WTC11 (cell line): Measurements from ENCODE around the gene CALML3. TPM values are rescaled to one million over a fixed set of nuclear protein-coding genes. Genes with fewer than 3 reads are reported as not detected.

Source experiments
- ATAC-seq: fragments of 200-7000 bp; cut with Tn5 transposase; 2 replicates; pipeline ENCODE4 v1.10.0; 2021; ENCODE audit warnings: mild to moderate bottlenecking, moderate library complexity
- CTCF ChIA-PET: fragments of 300-600 bp; sonication (Branson Sonifier 250); formaldehyde crosslinking; loops from one replicate; lab custom pipeline; 2021; ENCODE audit warnings: antibody characterized with exemption; lab: Charles Lee
- POLR2A ChIA-PET: fragments of 350-600 bp; sonication (Branson Sonifier 250); formaldehyde crosslinking; loops from one replicate; lab custom pipeline; 2021; ENCODE audit warnings: antibody characterized with exemption; lab: Charles Lee
- DNase-seq: peaks from one replicate; pipeline ENCODE4 v3.0.0; 2021; ENCODE audit warnings: low spot score
- H3K27ac Mint-ChIP-seq: 2 replicates; pipeline ENCODE4 v1.8.0; 2021; ENCODE audit warnings: mixed read lengths
- H3K27me3 Mint-ChIP-seq: 2 replicates; pipeline ENCODE4 v1.8.0; 2021; ENCODE audit warnings: low read depth, mild to moderate bottlenecking, moderate library complexity, mixed read lengths
- H3K36me3 Mint-ChIP-seq: 2 replicates; pipeline ENCODE4 v1.8.0; 2021; ENCODE audit warnings: mixed read lengths
- H3K4me1 Mint-ChIP-seq: 2 replicates; pipeline ENCODE4 v1.8.0; 2022; ENCODE audit warnings: mixed read lengths
- H3K4me3 Mint-ChIP-seq: 2 replicates; pipeline ENCODE4 v1.8.0; 2021; ENCODE audit warnings: mild to moderate bottlenecking, moderate library complexity, mixed read lengths
- H3K9me3 Mint-ChIP-seq: 2 replicates; pipeline ENCODE4 v1.8.0; 2021; ENCODE audit warnings: mixed read lengths
- ATF1 ChIP-seq: sonication (generic); formaldehyde crosslinking; IDR thresholded peaks from 2 replicates; pipeline ENCODE4 v1.8.1; 2023; ENCODE audit warnings: mild to moderate bottlenecking, moderate library complexity, missing genetic modification reagents
- ATF2 ChIP-seq: sonication (generic); formaldehyde crosslinking; IDR thresholded peaks from 2 replicates; pipeline ENCODE4 v1.8.1; 2022; ENCODE audit warnings: low read depth, missing genetic modification reagents, borderline replicate concordance
- CDX4 ChIP-seq: fragments of 250-450 bp; sonication (Bioruptor Pico); IDR thresholded peaks from 2 replicates; pipeline ENCODE4 v1.9.0; 2021; ENCODE audit warnings: moderate library complexity, mild to moderate bottlenecking, inconsistent platforms, borderline replicate concordance
- CREB1 ChIP-seq: sonication (generic); formaldehyde crosslinking; IDR thresholded peaks from 2 replicates; pipeline ENCODE4 v1.8.0; 2023; ENCODE audit warnings: mild to moderate bottlenecking, missing genetic modification reagents
- E2F1 ChIP-seq: sonication (generic); formaldehyde crosslinking; IDR thresholded peaks from 2 replicates; pipeline ENCODE4 v1.8.0; 2022; ENCODE audit warnings: mild to moderate bottlenecking, missing genetic modification reagents
- ETV6 ChIP-seq: sonication (generic); formaldehyde crosslinking; IDR thresholded peaks from 2 replicates; pipeline ENCODE4 v1.8.1; 2022; ENCODE audit warnings: mild to moderate bottlenecking, missing genetic modification reagents
- FOXJ3 ChIP-seq: sonication (generic); formaldehyde crosslinking; IDR thresholded peaks from 2 replicates; pipeline ENCODE4 v1.9.0; 2021; ENCODE audit warnings: missing genetic modification reagents, mild to moderate bottlenecking, borderline replicate concordance
- FOXP1 ChIP-seq: sonication (generic); formaldehyde crosslinking; IDR thresholded peaks from 2 replicates; pipeline ENCODE4 v1.8.0; 2022; ENCODE audit warnings: missing genetic modification reagents, mild to moderate bottlenecking, moderate library complexity, borderline replicate concordance
- GRHL2 ChIP-seq: fragments of 250-450 bp; sonication (Bioruptor Pico); IDR thresholded peaks from 2 replicates; pipeline ENCODE4 v1.8.0; 2022; ENCODE audit warnings: mild to moderate bottlenecking, moderate library complexity; ENCODE audit not compliant: insufficient replicate concordance, severe bottlenecking
- HMGA2 ChIP-seq: fragments of 250-450 bp; sonication (Bioruptor Pico); IDR thresholded peaks from 2 replicates; pipeline ENCODE4 v1.4.0; 2021; ENCODE audit warnings: mild to moderate bottlenecking, moderate library complexity
- HMGXB4 ChIP-seq: sonication (generic); formaldehyde crosslinking; IDR thresholded peaks from 2 replicates; pipeline ENCODE4 v1.8.1; 2023; ENCODE audit warnings: mild to moderate bottlenecking, moderate library complexity, missing genetic modification reagents
- MXD4 ChIP-seq: fragments of 250-450 bp; sonication (Bioruptor Pico); IDR thresholded peaks from 2 replicates; pipeline ENCODE4 v1.8.0; 2021; ENCODE audit warnings: mild to moderate bottlenecking, moderate library complexity, borderline replicate concordance
- NR1H2 ChIP-seq: sonication (generic); formaldehyde crosslinking; IDR thresholded peaks from 2 replicates; pipeline ENCODE4 v1.9.0; 2021; ENCODE audit warnings: mild to moderate bottlenecking, moderate library complexity, missing genetic modification reagents
- NR3C1 ChIP-seq: sonication (generic); formaldehyde crosslinking; conservative IDR thresholded peaks from 2 replicates; pipeline ENCODE4 v1.8.1; 2023; ENCODE audit warnings: low read depth, mild to moderate bottlenecking, missing genetic modification reagents
- USF1 ChIP-seq: sonication (generic); formaldehyde crosslinking; IDR thresholded peaks from 2 replicates; pipeline ENCODE4 v1.8.0; 2022; ENCODE audit warnings: mild to moderate bottlenecking, missing genetic modification reagents
- ZMAT4 ChIP-seq: fragments of 250-450 bp; sonication (Bioruptor Pico); IDR thresholded peaks from 2 replicates; pipeline ENCODE4 v1.9.0; 2021; ENCODE audit warnings: mild to moderate bottlenecking
- ZNF219 ChIP-seq: sonication (generic); formaldehyde crosslinking; IDR thresholded peaks from 2 replicates; pipeline ENCODE4 v1.8.0; 2023; ENCODE audit warnings: missing genetic modification reagents, mild to moderate bottlenecking, borderline replicate concordance
- ZNF396 ChIP-seq: fragments of 250-450 bp; sonication (Bioruptor Pico); IDR thresholded peaks from 2 replicates; pipeline ENCODE4 v1.8.0; 2021; ENCODE audit warnings: mild to moderate bottlenecking, moderate library complexity, borderline replicate concordance
- total RNA-seq: library from RNA; stranded (reverse); gene quantifications from 3 replicates; pipeline ENCODE4 v1.2.3, GENCODE V29; 2021

Gene CALML3
- total RNA-seq, 1 experiment from 2014 or later = not detected

- POLR2A ChIA-PET = no interaction called here
- no peak overlapping the region for H3K4me3 Mint-ChIP-seq
- TF ChIP-seq CREB1 (CRISPR knock-in tag) = no peak
- TF ChIP-seq ATF1 (CRISPR knock-in tag) = no peak
- no peak for TF ChIP-seq USF1 (CRISPR knock-in tag)
- no peak for TF ChIP-seq NR3C1 (CRISPR knock-in tag)
- no peak for TF ChIP-seq GRHL2 (CRISPR knock-in tag)
- TF ChIP-seq ZNF219 (CRISPR knock-in tag) = no peak
- TF ChIP-seq E2F1 (CRISPR knock-in tag) = no peak
- TF ChIP-seq HMGA2 (CRISPR knock-in tag) = no peak
- TF ChIP-seq, all 79 proteins: peak for 0
- DNase-seq = no peak
- CTCF ChIA-PET = interaction anchor here (1.5 kb wide), 1 partner anchor 72 kb away, joined by 3 read pairs; no protein-coding TSS in a partner anchor
- peaks cover 21% of the 10 kb centered on the region for H3K36me3 Mint-ChIP-seq
- H3K27me3 Mint-ChIP-seq = peaks cover 9% of the 10 kb centered on the region
- ATAC-seq = no peak
- H3K9me3 Mint-ChIP-seq = peaks cover 36% of the 10 kb centered on the region
- H3K4me1 Mint-ChIP-seq = peaks cover 7% of the 10 kb centered on the region; the same call in 1 of the 2 replicates
- no peak overlapping the region for H3K27ac Mint-ChIP-seq
Observed at GRCh38 chr10:5517546-5517945, 7.2 kb upstream of the CALML3 start.

GRCh38 chr10:5518143-5518542 is 6.6 kb upstream of the CALML3 start:
- POLR2A ChIA-PET = no interaction called here
- Mint-ChIP-seq H3K27me3 (peaks cover 9% of the 10 kb centered on the region), H3K4me1 (peaks cover 11% of the 10 kb centered on the region; the same call in 1 of the 2 replicates), H3K4me3 (no peak overlapping the region), H3K27ac (no peak overlapping the region), H3K36me3 (peaks cover 21% of the 10 kb centered on the region), H3K9me3 (peaks cover 36% of the 10 kb centered on the region)
- CTCF ChIA-PET = interaction anchor here (1.5 kb wide), 1 partner anchor 72 kb away, joined by 3 read pairs; no protein-coding TSS in a partner anchor
- no peak for ATAC-seq
- DNase-seq = no peak
- TF ChIP-seq ZNF219 (CRISPR knock-in tag) (no peak), HMGXB4 (CRISPR knock-in tag) (no peak), ATF2 (no peak), MXD4 (CRISPR knock-in tag) (no peak), ZNF396 (CRISPR knock-in tag) (no peak), ZMAT4 (CRISPR knock-in tag) (no peak), HMGA2 (CRISPR knock-in tag) (no peak), FOXJ3 (CRISPR knock-in tag) (no peak), FOXP1 (CRISPR knock-in tag) (no peak), NR1H2 (no peak), ETV6 (CRISPR knock-in tag) (no peak), CDX4 (CRISPR knock-in tag) (no peak)
